ENCODE data around the gene HAL. TPM values are rescaled to one million over a fixed set of nuclear protein-coding genes. Genes with fewer than 3 reads are reported as not detected.

The HAL gene
- total RNA-seq, 1 donor = 0.36 TPM

DNA sequence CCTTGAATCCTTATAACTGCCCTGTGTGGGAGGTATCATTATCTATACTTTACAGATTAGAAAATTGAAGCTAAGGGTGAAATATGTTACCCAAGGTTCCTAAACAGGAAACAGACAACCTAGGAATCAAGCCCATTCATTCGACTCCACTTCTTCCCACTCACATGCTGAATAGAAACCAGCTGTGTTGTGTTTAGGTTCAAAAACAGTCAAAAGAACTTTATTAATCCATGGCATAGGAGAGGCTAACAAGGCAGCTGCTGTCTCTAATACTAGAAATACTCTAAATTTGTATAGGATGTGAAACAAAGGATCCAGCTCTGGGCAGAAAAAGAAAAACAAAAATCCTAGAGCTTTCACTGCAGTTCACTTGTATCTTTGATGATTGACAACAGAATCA is 43.1 kb downstream of the HAL start:
- no peak overlapping the region for H2AFZ ChIP-seq (ENCODE audit: low read length)
- H3K4me3 ChIP-seq (ENCODE audit: insufficient read depth, low read length) = no peak overlapping the region
- no peaks in the 10 kb centered on the region for H3K36me3 ChIP-seq (ENCODE audit: insufficient read depth, low read length)
- H3K9me3 ChIP-seq (ENCODE audit: low read depth, low read length) = no peaks in the 10 kb centered on the region
- no peaks in the 10 kb centered on the region for H3K79me2 ChIP-seq (ENCODE audit: insufficient read depth, low read length)
- H4K20me1 ChIP-seq (ENCODE audit: insufficient read depth, low read length) = no peaks in the 10 kb centered on the region
- no peaks in the 10 kb centered on the region for H3K4me1 ChIP-seq (ENCODE audit: insufficient read depth, low read length)
- no peak overlapping the region for H3K27ac ChIP-seq (ENCODE audit: low read depth, low read length)
- H3K27me3 ChIP-seq (ENCODE audit: insufficient read depth, low read length) = peaks cover 29% of the 10 kb centered on the region
- H3K4me2 ChIP-seq (ENCODE audit: insufficient read depth, low read length) = no peak overlapping the region
- no peak for DNase-seq (ENCODE audit: insufficient read length, low spot score, missing footprints)
- TF ChIP-seq, protein P1, sequence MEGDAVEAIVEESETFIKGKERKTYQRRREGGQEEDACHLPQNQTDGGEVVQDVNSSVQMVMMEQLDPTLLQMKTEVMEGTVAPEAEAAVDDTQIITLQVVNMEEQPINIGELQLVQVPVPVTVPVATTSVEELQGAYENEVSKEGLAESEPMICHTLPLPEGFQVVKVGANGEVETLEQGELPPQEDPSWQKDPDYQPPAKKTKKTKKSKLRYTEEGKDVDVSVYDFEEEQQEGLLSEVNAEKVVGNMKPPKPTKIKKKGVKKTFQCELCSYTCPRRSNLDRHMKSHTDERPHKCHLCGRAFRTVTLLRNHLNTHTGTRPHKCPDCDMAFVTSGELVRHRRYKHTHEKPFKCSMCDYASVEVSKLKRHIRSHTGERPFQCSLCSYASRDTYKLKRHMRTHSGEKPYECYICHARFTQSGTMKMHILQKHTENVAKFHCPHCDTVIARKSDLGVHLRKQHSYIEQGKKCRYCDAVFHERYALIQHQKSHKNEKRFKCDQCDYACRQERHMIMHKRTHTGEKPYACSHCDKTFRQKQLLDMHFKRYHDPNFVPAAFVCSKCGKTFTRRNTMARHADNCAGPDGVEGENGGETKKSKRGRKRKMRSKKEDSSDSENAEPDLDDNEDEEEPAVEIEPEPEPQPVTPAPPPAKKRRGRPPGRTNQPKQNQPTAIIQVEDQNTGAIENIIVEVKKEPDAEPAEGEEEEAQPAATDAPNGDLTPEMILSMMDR (IDR thresholded peaks at IDR 0.05; ENCODE audit: extremely low read depth, low read depth, low read length) = no peak

- Histone ChIP-seq H3K4me2 (ENCODE audit: insufficient read depth, low read length) (no peak overlapping the region), H3K27ac (ENCODE audit: low read depth, low read length) (no peak overlapping the region), H3K36me3 (ENCODE audit: insufficient read depth, low read length) (no peaks in the 10 kb centered on the region), H3K4me1 (ENCODE audit: insufficient read depth, low read length) (no peaks in the 10 kb centered on the region), H3K9me3 (ENCODE audit: low read depth, low read length) (no peaks in the 10 kb centered on the region), H3K27me3 (ENCODE audit: insufficient read depth, low read length) (peaks cover 25% of the 10 kb centered on the region), H3K4me3 (ENCODE audit: insufficient read depth, low read length) (no peak overlapping the region), H4K20me1 (ENCODE audit: insufficient read depth, low read length) (no peaks in the 10 kb centered on the region), H2AFZ (ENCODE audit: low read length) (no peak overlapping the region), H3K79me2 (ENCODE audit: insufficient read depth, low read length) (no peaks in the 10 kb centered on the region)
- no peak for DNase-seq (ENCODE audit: insufficient read length, low spot score, missing footprints)
- TF ChIP-seq, protein P1 (IDR thresholded peaks at IDR 0.05; ENCODE audit: extremely low read depth, low read depth, low read length) = no peak
Measured at GRCh38 chr12:95951515-95951914, 44.6 kb downstream of the HAL start.

- Histone ChIP-seq H2AFZ (ENCODE audit: low read length) (no peak overlapping the region), H3K27me3 (ENCODE audit: insufficient read depth, low read length) (peaks cover 25% of the 10 kb centered on the region), H3K9me3 (ENCODE audit: low read depth, low read length) (no peaks in the 10 kb centered on the region), H4K20me1 (ENCODE audit: insufficient read depth, low read length) (no peaks in the 10 kb centered on the region), H3K4me2 (ENCODE audit: insufficient read depth, low read length) (no peak overlapping the region), H3K36me3 (ENCODE audit: insufficient read depth, low read length) (no peaks in the 10 kb centered on the region), H3K79me2 (ENCODE audit: insufficient read depth, low read length) (no peaks in the 10 kb centered on the region), H3K4me3 (ENCODE audit: insufficient read depth, low read length) (no peak overlapping the region), H3K27ac (ENCODE audit: low read depth, low read length) (no peak overlapping the region), H3K4me1 (ENCODE audit: insufficient read depth, low read length) (no peaks in the 10 kb centered on the region)
- TF ChIP-seq, protein P1 (IDR thresholded peaks at IDR 0.05; ENCODE audit: extremely low read depth, low read depth, low read length) = no peak
- no peak for DNase-seq (ENCODE audit: insufficient read length, low spot score, missing footprints)
Measured at GRCh38 chr12:95949477-95950206, 46.5 kb downstream of the HAL start.

- no peak overlapping the region for H3K27ac ChIP-seq (ENCODE audit: low read depth, low read length)
- H3K4me3 ChIP-seq (ENCODE audit: insufficient read depth, low read length) = no peak overlapping the region
- H3K27me3 ChIP-seq (ENCODE audit: insufficient read depth, low read length) = peaks cover 2% of the 10 kb centered on the region
- no peak overlapping the region for H3K4me2 ChIP-seq (ENCODE audit: insufficient read depth, low read length)
- H3K9me3 ChIP-seq (ENCODE audit: low read depth, low read length) = no peaks in the 10 kb centered on the region
- TF ChIP-seq, protein P1 (IDR thresholded peaks at IDR 0.05; ENCODE audit: extremely low read depth, low read depth, low read length) = no peak
- H4K20me1 ChIP-seq (ENCODE audit: insufficient read depth, low read length) = no peaks in the 10 kb centered on the region
- no peaks in the 10 kb centered on the region for H3K36me3 ChIP-seq (ENCODE audit: insufficient read depth, low read length)
- no peak overlapping the region for H2AFZ ChIP-seq (ENCODE audit: low read length)
- no peak for DNase-seq (ENCODE audit: insufficient read length, low spot score, missing footprints)
- H3K4me1 ChIP-seq (ENCODE audit: insufficient read depth, low read length) = peaks cover 3% of the 10 kb centered on the region
- H3K79me2 ChIP-seq (ENCODE audit: insufficient read depth, low read length) = no peaks in the 10 kb centered on the region
Measured at GRCh38 chr12:95944108-95944704, 51.9 kb downstream of the HAL start.
